Adipocyte (in vitro differentiated cells): Measurements from ENCODE around the gene ARID4B.
A peak's percentile ranks its signal among the peaks of the same experiment; 100 is the strongest.
"Not testable (repeated sequence)": the region's sequence is repeated elsewhere in the genome, so short reads cannot be mapped to it uniquely, and the experiment has no call there.

Experiments used
- DNase-seq: peaks from one replicate; pipeline ENCODE4 v3.0.0-alpha.2; 2015; ENCODE audit warnings: low read depth
- H3K27me3 ChIP-seq: replicated peaks from 2 replicates; pipeline ENCODE4 v1.7.0; 2013; ENCODE audit warnings: mild to moderate bottlenecking, low read length, moderate library complexity; ENCODE audit not compliant: control insufficient read depth, insufficient read depth
- H3K36me3 ChIP-seq: 2 replicates; pipeline ENCODE4 v1.7.0; 2013; ENCODE audit warnings: low read length, mild to moderate bottlenecking, moderate library complexity; ENCODE audit not compliant: control insufficient read depth, insufficient read depth, severe bottlenecking
- H3K4me1 ChIP-seq: 2 replicates; pipeline ENCODE4 v1.7.0; 2013; ENCODE audit warnings: mild to moderate bottlenecking, low read length, moderate library complexity; ENCODE audit not compliant: control insufficient read depth, insufficient read depth
- H3K4me3 ChIP-seq: 2 replicates; pipeline ENCODE4 v1.7.0; 2013; ENCODE audit warnings: mild to moderate bottlenecking, low read length, moderate library complexity
- H3K9ac ChIP-seq: 2 replicates; pipeline ENCODE4 v1.7.0; 2013; ENCODE audit warnings: mild to moderate bottlenecking, low read length, moderate library complexity
- H3K9me3 ChIP-seq: 2 replicates; pipeline ENCODE4 v1.7.0; 2013; ENCODE audit warnings: mild to moderate bottlenecking, low read length, moderate library complexity; ENCODE audit not compliant: control insufficient read depth

ARID4B gene

GRCh38 chr1:235264327-235264726 lies 63.7 kb downstream of the ARID4B start:
- no peak overlapping the region for H3K9ac ChIP-seq
- H3K36me3 ChIP-seq = peaks cover 6% of the 10 kb centered on the region
- no peak overlapping the region for H3K4me3 ChIP-seq
- H3K27me3 ChIP-seq = no peaks in the 10 kb centered on the region
- peaks cover 19% of the 10 kb centered on the region for H3K4me1 ChIP-seq
- no peaks in the 10 kb centered on the region for H3K9me3 ChIP-seq
- DNase-seq = no peak

- Histone ChIP-seq H3K36me3 (peaks cover 20% of the 10 kb centered on the region), H3K4me3 (no peak overlapping the region), H3K4me1 (peaks cover 15% of the 10 kb centered on the region), H3K9me3 (no peaks in the 10 kb centered on the region), H3K27me3 (no peaks in the 10 kb centered on the region), H3K9ac (no peak overlapping the region)
- DNase-seq = no peak
Observed at GRCh38 chr1:235262539-235262938, 65.4 kb downstream of the ARID4B start.

GRCh38 chr1:235261243-235261642 lies 66.7 kb downstream of the ARID4B start:
- DNase-seq = no peak
- no peaks in the 10 kb centered on the region for H3K27me3 ChIP-seq
- H3K9ac ChIP-seq = no peak overlapping the region
- H3K4me1 ChIP-seq = peaks cover 14% of the 10 kb centered on the region
- H3K9me3 ChIP-seq = no peaks in the 10 kb centered on the region
- peaks cover 20% of the 10 kb centered on the region for H3K36me3 ChIP-seq
- H3K4me3 ChIP-seq = no peak overlapping the region

GRCh38 chr1:235259133-235259778 lies 68.7 kb downstream of the ARID4B start:
- DNase-seq = no peak
- Histone ChIP-seq H3K4me3 (no peak overlapping the region), H3K4me1 (peaks cover 7% of the 10 kb centered on the region), H3K36me3 (peaks cover 20% of the 10 kb centered on the region), H3K27me3 (no peaks in the 10 kb centered on the region), H3K9ac (no peak overlapping the region), H3K9me3 (no peaks in the 10 kb centered on the region)

GRCh38 chr1:235258068-235258467 lies 69.9 kb downstream of the ARID4B start:
- Histone ChIP-seq H3K4me1 (peaks cover 11% of the 10 kb centered on the region), H3K36me3 (peaks cover 20% of the 10 kb centered on the region)
- DNase-seq, H3K27me3 ChIP-seq, H3K4me3 ChIP-seq, H3K9me3 ChIP-seq, H3K9ac ChIP-seq: not testable (repeated sequence)

GRCh38 chr1:235254721-235255120 lies 73.3 kb downstream of the ARID4B start:
- peaks cover 18% of the 10 kb centered on the region for H3K36me3 ChIP-seq
- no peak for DNase-seq
- H3K9me3 ChIP-seq = no peaks in the 10 kb centered on the region
- no peak overlapping the region for H3K9ac ChIP-seq
- H3K27me3 ChIP-seq = no peaks in the 10 kb centered on the region
- H3K4me3 ChIP-seq = no peak overlapping the region
- peaks cover 4% of the 10 kb centered on the region for H3K4me1 ChIP-seq

GRCh38 chr1:235253219-235253962 lies 74.6 kb downstream of the ARID4B start:
- Histone ChIP-seq H3K36me3 (peaks cover 7% of the 10 kb centered on the region), H3K4me1 (peaks cover 4% of the 10 kb centered on the region)

GRCh38 chr1:235250430-235250829 lies 77.5 kb downstream of the ARID4B start:
- Histone ChIP-seq H3K4me1 (peaks cover 9% of the 10 kb centered on the region), H3K36me3 (no peaks in the 10 kb centered on the region), H3K9me3 (no peaks in the 10 kb centered on the region), H3K4me3 (no peak overlapping the region), H3K9ac (no peak overlapping the region), H3K27me3 (no peaks in the 10 kb centered on the region)
- DNase-seq = no peak

More at GRCh38 chr1:235253219-235253962, 74.6 kb downstream of the ARID4B start:
- no peak overlapping the region for H3K9ac ChIP-seq
- no peak overlapping the region for H3K4me3 ChIP-seq
- H3K9me3 ChIP-seq = no peaks in the 10 kb centered on the region
- DNase-seq = peak; percentile 92
- H3K27me3 ChIP-seq = no peaks in the 10 kb centered on the region

GRCh38 chr1:235246022-235246948 lies 81.7 kb downstream of the ARID4B start:
- peak; percentile 18 for DNase-seq

GRCh38 chr1:235244974-235245592 lies 82.9 kb downstream of the ARID4B start:
- Histone ChIP-seq H3K36me3 (peaks cover 19% of the 10 kb centered on the region), H3K4me1 (peaks cover 6% of the 10 kb centered on the region), H3K27me3 (no peaks in the 10 kb centered on the region), H3K9me3 (no peaks in the 10 kb centered on the region), H3K9ac (no peak overlapping the region), H3K4me3 (no peak overlapping the region)
- DNase-seq = no peak

More at GRCh38 chr1:235246022-235246948, 81.7 kb downstream of the ARID4B start:
- Histone ChIP-seq H3K9ac (no peak overlapping the region), H3K36me3 (peaks cover 8% of the 10 kb centered on the region), H3K4me1 (peaks cover 6% of the 10 kb centered on the region), H3K27me3 (no peaks in the 10 kb centered on the region), H3K4me3 (no peak overlapping the region), H3K9me3 (no peaks in the 10 kb centered on the region)
